Fibroblast of pulmonary artery (primary cell): ENCODE data around the gene TRPM8.

Source experiments
- DNase-seq: peaks from one replicate; pipeline ENCODE4 v3.0.0-alpha.2; 2010; ENCODE audit warnings: low read depth
- H3K4me3 ChIP-seq: replicated peaks from 2 replicates; pipeline ENCODE4 v1.5.1; 2011; ENCODE audit warnings: low read depth, mild to moderate bottlenecking, control low read depth, low read length, moderate library complexity
- CTCF ChIP-seq: IDR thresholded peaks from 2 replicates; pipeline ENCODE4 v1.5.1; 2011; ENCODE audit warnings: mild to moderate bottlenecking, control low read depth, low read length, inconsistent platforms; ENCODE audit errors: missing control alignments

Gene TRPM8

GRCh38 chr2:233989221-233989858 is 72.2 kb downstream of the TRPM8 start:
- no peak for DNase-seq
- TF ChIP-seq CTCF = no peak
- no peak overlapping the region for H3K4me3 ChIP-seq

- DNase-seq = no peak
- H3K4me3 ChIP-seq = no peak overlapping the region
- TF ChIP-seq CTCF = no peak
Measured at GRCh38 chr2:233990261-233990798, 73.2 kb downstream of the TRPM8 start.

- TF ChIP-seq CTCF = no peak
- no peak for DNase-seq
- no peak overlapping the region for H3K4me3 ChIP-seq
Measured at GRCh38 chr2:233991196-233991595, 74.0 kb downstream of the TRPM8 start.

GRCh38 chr2:233992513-233993217 is 75.5 kb downstream of the TRPM8 start:
- no peak for TF ChIP-seq CTCF
- no peak overlapping the region for H3K4me3 ChIP-seq
- DNase-seq = no peak

GRCh38 chr2:233993461-233993860 is 76.3 kb downstream of the TRPM8 start:
- no peak overlapping the region for H3K4me3 ChIP-seq
- no peak for TF ChIP-seq CTCF
- DNase-seq = no peak

GRCh38 chr2:233994151-233994550 is 77.0 kb downstream of the TRPM8 start:
- no peak for DNase-seq
- TF ChIP-seq CTCF = no peak
- no peak overlapping the region for H3K4me3 ChIP-seq
